ENCODE data around the gene PBX2. TPM values are rescaled to one million over a fixed set of nuclear protein-coding genes. Genes with fewer than 3 reads are reported as not detected.

The PBX2 gene
- total RNA-seq, 4 donors from 2014 or later = 51.0 to 84.7 (median 63.8) TPM

- peaks cover 38% of the 10 kb centered on the region for H3K4me1 ChIP-seq
- no peak for DNase-seq (ENCODE audit: low spot score in 2 of 2)
- H3K27ac ChIP-seq = peak overlapping the region; percentile 99
- no peak for TF ChIP-seq CTCF (IDR thresholded peaks at IDR 0.05)
- peak in 1 of 2 donors; percentile 7 for TF ChIP-seq POLR2A (IDR thresholded peaks at IDR 0.05)
- H3K36me3 ChIP-seq = no peaks in the 10 kb centered on the region
- peak overlapping the region; percentile 88 for H3K4me3 ChIP-seq
- H3K9me3 ChIP-seq = no peaks in the 10 kb centered on the region
- no peaks in the 10 kb centered on the region for H3K27me3 ChIP-seq
- 33% methylated on average over 22 of the region's 28 CpGs for WGBS
Observed at GRCh38 chr6:32196682-32197616, 6.9 kb upstream of the PBX2 start.

- WGBS = 3% methylated on average over 21 of the region's 58 CpGs
- H3K36me3 ChIP-seq = no peaks in the 10 kb centered on the region
- no peaks in the 10 kb centered on the region for H3K27me3 ChIP-seq
- TF ChIP-seq POLR2AphosphoS5 (IDR thresholded peaks at IDR 0.05) (peak; percentile 85 to 97 (median 97)), CTCF (IDR thresholded peaks at IDR 0.05) (no peak), POLR2A (IDR thresholded peaks at IDR 0.05) (peak; percentile 89 to 98), EP300 (IDR thresholded peaks at IDR 0.05) (no peak)
- DNase-seq (ENCODE audit: low spot score in 2 of 2) = peak; percentile 96
- H3K4me3 ChIP-seq = peak overlapping the region; percentile 88
- H3K27ac ChIP-seq = peak overlapping the region; percentile 99
- no peaks in the 10 kb centered on the region for H3K9me3 ChIP-seq
- H3K4me1 ChIP-seq = peaks cover 46% of the 10 kb centered on the region
Observed at GRCh38 chr6:32195902-32196681, 6.1 kb upstream of the PBX2 start.

GRCh38 chr6:32195652-32195901 is 5.6 kb upstream of the PBX2 start:
- no peaks in the 10 kb centered on the region for H3K9me3 ChIP-seq
- H3K27ac ChIP-seq = peak overlapping the region; percentile 99
- H3K27me3 ChIP-seq = no peaks in the 10 kb centered on the region
- peaks cover 51% of the 10 kb centered on the region for H3K4me1 ChIP-seq
- 0% methylated on average over 1 of the region's 25 CpGs for WGBS
- TF ChIP-seq POLR2AphosphoS5 (IDR thresholded peaks at IDR 0.05) (no peak), CTCF (IDR thresholded peaks at IDR 0.05) (peak; percentile 5 to 75)
- H3K36me3 ChIP-seq = no peaks in the 10 kb centered on the region
- DNase-seq (ENCODE audit: low spot score in 2 of 2) = peak; percentile 100
- peak overlapping the region; percentile 88 for H3K4me3 ChIP-seq

GRCh38 chr6:32194825-32195651 is 5.0 kb upstream of the PBX2 start:
- no peak for DNase-seq (ENCODE audit: low spot score in 2 of 2)
- WGBS = 13% methylated on average over 15 of the region's 15 CpGs
- H3K36me3 ChIP-seq = no peaks in the 10 kb centered on the region
- peak in 1 of 2 donors; percentile 30 for TF ChIP-seq CTCF (IDR thresholded peaks at IDR 0.05)
- TF ChIP-seq POLR2A (IDR thresholded peaks at IDR 0.05) = peak in 1 of 2 donors; percentile 62
- TF ChIP-seq EP300 (IDR thresholded peaks at IDR 0.05) = no peak
- TF ChIP-seq POLR2AphosphoS5 (IDR thresholded peaks at IDR 0.05) = peak in 1 of 3 donors; percentile 3
- H3K4me1 ChIP-seq = peaks cover 54% of the 10 kb centered on the region
- H3K9me3 ChIP-seq = no peaks in the 10 kb centered on the region
- H3K4me3 ChIP-seq = peak overlapping the region; percentile 88
- peak overlapping the region; percentile 99 for H3K27ac ChIP-seq
- H3K27me3 ChIP-seq = no peaks in the 10 kb centered on the region
